Bronchial epithelial cell (primary cell): ENCODE measurements around the gene C6orf47. TPM values are rescaled to one million over a fixed set of nuclear protein-coding genes. Genes with fewer than 3 reads are reported as not detected.

Source experiments
- DNase-seq: peaks from one replicate; pipeline ENCODE4 v3.0.0-alpha.2; 2010; ENCODE audit warnings: low read depth
- FAIRE-seq: peaks from 2 replicates; lab custom pipeline; 2011; peaks lifted over from hg19 to GRCh38; lab: Jason Lieb, UNC
- H3K27me3 ChIP-seq: 2 replicates; pipeline ENCODE4 v1.5.1; 2011; ENCODE audit warnings: low read length; ENCODE audit not compliant: control insufficient read depth, insufficient read depth
- H3K36me3 ChIP-seq: 2 replicates; pipeline ENCODE4 v1.5.1; 2011; ENCODE audit warnings: low read length; ENCODE audit not compliant: control insufficient read depth, insufficient read depth
- H3K4me3 ChIP-seq: 2 replicates; pipeline ENCODE4 v1.5.1; 2011; ENCODE audit warnings: mild to moderate bottlenecking, low read depth, low read length, control low read depth
- CTCF ChIP-seq: IDR thresholded peaks from 2 replicates; pipeline ENCODE4 v1.5.1; 2011; ENCODE audit warnings: mild to moderate bottlenecking, moderate library complexity, low read length, control low read depth, inconsistent platforms; ENCODE audit not compliant: insufficient read depth, severe bottlenecking
- total RNA-seq: library from RNA; depleted of rRNA; stranded (reverse); fragments of >200 nt; gene quantifications from 2 replicates; pipeline ENCODE4 v1.2.1, GENCODE V29; 2014

The C6orf47 gene
- total RNA-seq, 1 donor from 2014 or later, result 28.4 TPM

- H3K4me3 ChIP-seq, result no peak overlapping the region
- DNase-seq (no peak), FAIRE-seq (no peak)
- H3K36me3 ChIP-seq, result peaks cover 61% of the 10 kb centered on the region
- no peak for TF ChIP-seq CTCF
- H3K27me3 ChIP-seq, result no peaks in the 10 kb centered on the region
These were observed 33.6 kb downstream of the C6orf47 start for GRCh38 chr6:31626952-31627351.

- no peak for FAIRE-seq
- Histone ChIP-seq H3K4me3 (no peak overlapping the region), H3K36me3 (peaks cover 44% of the 10 kb centered on the region), H3K27me3 (no peaks in the 10 kb centered on the region)
- no peak for DNase-seq
- TF ChIP-seq CTCF, result no peak
These were observed 36.5 kb downstream of the C6orf47 start for GRCh38 chr6:31624070-31624469.

- TF ChIP-seq CTCF, result no peak
- H3K4me3 ChIP-seq, result no peak overlapping the region
- no peak for FAIRE-seq
- no peaks in the 10 kb centered on the region for H3K27me3 ChIP-seq
- H3K36me3 ChIP-seq, result peaks cover 35% of the 10 kb centered on the region
- DNase-seq, result peak; percentile 63
These were observed 37.9 kb downstream of the C6orf47 start for GRCh38 chr6:31622684-31623091.

GRCh38 chr6:31621991-31622390 lies 38.6 kb downstream of the C6orf47 start:
- FAIRE-seq, result no peak
- no peak for DNase-seq
- Histone ChIP-seq H3K27me3 (no peaks in the 10 kb centered on the region), H3K4me3 (peak overlapping the region; percentile 73), H3K36me3 (peaks cover 30% of the 10 kb centered on the region)
- TF ChIP-seq CTCF, result no peak

GRCh38 chr6:31621320-31621939 lies 39.1 kb downstream of the C6orf47 start:
- FAIRE-seq (no peak), DNase-seq (no peak)
- Histone ChIP-seq H3K36me3 (peaks cover 26% of the 10 kb centered on the region), H3K27me3 (no peaks in the 10 kb centered on the region), H3K4me3 (peak overlapping the region; percentile 73)
- no peak for TF ChIP-seq CTCF

- peak within 1 kb of the TSS; percentile 73 for H3K4me3 ChIP-seq
- TF ChIP-seq CTCF, result no peak
- DNase-seq (no peak), FAIRE-seq (no peak)
- H3K27me3 ChIP-seq, result no peaks in the 10 kb centered on the region
- H3K36me3 ChIP-seq, result peaks cover 20% of the 10 kb centered on the region
These were observed 39.8 kb downstream of the C6orf47 start, which contains the start of gene PRRC2A for GRCh38 chr6:31620586-31621319. TSS of gene PRRC2A (plus strand) at chr6:31620715. CDS start at chr6:31622790, 2,075 bp downstream.
